A549 (cell line): ENCODE data around the gene PCYT1B. TPM values are rescaled to one million over a fixed set of nuclear protein-coding genes. Genes with fewer than 3 reads are reported as not detected.

Source experiments
- ATAC-seq, 2 experiments: fragments of 200-7000 bp in 1 of 2; fragments of >200 bp in 1 of 2; cut with Nextera tagmentation in 1 of 2; cut with Tn5 transposase in 1 of 2; 3 replicates each; pipeline versions ENCODE4 v1.8.0 to v1.9.1; 2018 to 2020; ENCODE audit warnings: mild to moderate bottlenecking in 1 of 2, moderate library complexity in 1 of 2
- CTCF ChIA-PET: fragments of 300-600 bp; sonication (Branson Sonifier 250); formaldehyde crosslinking; extraction: SDS; loops from one replicate; lab custom pipeline; 2021; ENCODE audit warnings: antibody characterized with exemption, inconsistent platforms; lab: Yijun Ruan, JAX
- POLR2A ChIA-PET: fragments of 350-600 bp; formaldehyde crosslinking; extraction: SDS; loops from one replicate; lab custom pipeline; 2021; ENCODE audit warnings: antibody characterized with exemption, inconsistent platforms; lab: Yijun Ruan, JAX
- DNase-seq, 2 experiments: peaks; one replicate each; pipeline versions ENCODE4 v3.0.0 to v3.0.0-alpha.2; 2011 to 2016; ENCODE audit warnings: low read depth in 1 of 2, low spot score in 1 of 2
- FAIRE-seq: peaks from 2 replicates; lab custom pipeline; 2011; peaks lifted over from hg19 to GRCh38; lab: Jason Lieb, UNC
- H3K27ac ChIP-seq, 2 experiments: fragments of >200 bp; sonication (Bioruptor Twin); formaldehyde crosslinking; 3 replicates each; pipeline ENCODE4 v1.5.1; 2016 to 2017
- H3K4me1 ChIP-seq: fragments of >200 bp; sonication (Bioruptor Twin); formaldehyde crosslinking; 3 replicates; pipeline ENCODE4 v1.6.1; 2016
- H3K4me2 ChIP-seq: fragments of >200 bp; sonication (Bioruptor Twin); formaldehyde crosslinking; 3 replicates; pipeline ENCODE4 v1.6.1; 2016
- H3K4me3 ChIP-seq: fragments of >200 bp; sonication (Bioruptor Twin); formaldehyde crosslinking; 3 replicates; pipeline ENCODE4 v1.5.1; 2016
- H3K9me3 ChIP-seq: fragments of >200 bp; sonication (Bioruptor Twin); formaldehyde crosslinking; 3 replicates; pipeline ENCODE4 v1.6.1; 2016
- BHLHE40 ChIP-seq: IDR thresholded peaks from 2 replicates; pipeline ENCODE4 v1.6.1; 2012; ENCODE audit warnings: low read depth, low read length, inconsistent platforms
- EHMT2 ChIP-seq: fragments of 200-600 bp; sonication (generic); IDR thresholded peaks from 2 replicates; pipeline ENCODE4 v1.6.1; 2016; ENCODE audit warnings: antibody characterized with exemption, low read depth, mild to moderate bottlenecking, moderate library complexity
- ELK1 ChIP-seq: fragments of 150-350 bp; IDR thresholded peaks from 2 replicates; pipeline ENCODE4 v1.6.1; 2014; ENCODE audit warnings: low read depth, mild to moderate bottlenecking, low read length
- FOSB ChIP-seq: fragments of 250-450 bp; sonication (Bioruptor Pico); IDR thresholded peaks from 2 replicates; pipeline ENCODE4 v1.5.0; 2020; ENCODE audit warnings: mild to moderate bottlenecking, moderate library complexity
- FOXS1 ChIP-seq: fragments of 250-450 bp; sonication (Bioruptor Pico); IDR thresholded peaks from 2 replicates; pipeline ENCODE4 v1.5.0; 2020; ENCODE audit warnings: mild to moderate bottlenecking, moderate library complexity
- GATA3 ChIP-seq: IDR thresholded peaks from 2 replicates; pipeline ENCODE4 v1.6.1; 2012; ENCODE audit warnings: borderline replicate concordance
- HOXB5 ChIP-seq: fragments of 250-450 bp; sonication (Bioruptor Pico); IDR thresholded peaks from 2 replicates; pipeline ENCODE4 v1.5.0; 2020; ENCODE audit warnings: mild to moderate bottlenecking, moderate library complexity
- JUN ChIP-seq, 2 experiments: fragments of >200 bp; sonication (Bioruptor Twin); formaldehyde crosslinking; IDR thresholded peaks; 2 replicates in 1 of 2; 3 replicates in 1 of 2; pipeline ENCODE4 v1.6.1; 2016 to 2017
- JUNB ChIP-seq: fragments of >200 bp; sonication (Bioruptor Twin); formaldehyde crosslinking; IDR thresholded peaks from 2 replicates; pipeline ENCODE4 v1.6.1; 2016
- MAFK ChIP-seq: fragments of 450-650 bp; IDR thresholded peaks from 2 replicates; pipeline ENCODE4 v1.6.1; 2014; ENCODE audit not compliant: partially characterized antibody
- MAX ChIP-seq: IDR thresholded peaks from 2 replicates; pipeline ENCODE4 v1.6.1; 2012
- NFE2L2 ChIP-seq: fragments of 150-350 bp; conservative IDR thresholded peaks from 2 replicates; pipeline ENCODE4 v1.6.1; 2014; ENCODE audit warnings: low read length
- PHF8 ChIP-seq: fragments of 200-600 bp; sonication (generic); IDR thresholded peaks from 2 replicates; pipeline ENCODE4 v1.6.1; 2016; ENCODE audit warnings: low read depth, mild to moderate bottlenecking, antibody characterized with exemption, moderate library complexity, borderline replicate concordance
- POLR2A ChIP-seq: IDR thresholded peaks from 2 replicates; pipeline ENCODE4 v1.6.1; 2012; ENCODE audit warnings: mild to moderate bottlenecking, low read length
- RARB ChIP-seq: fragments of 250-450 bp; sonication (Bioruptor Pico); IDR thresholded peaks from 2 replicates; pipeline ENCODE4 v1.8.0; 2021; ENCODE audit warnings: mild to moderate bottlenecking, moderate library complexity
- REST ChIP-seq: fragments of 200-600 bp; sonication (generic); IDR thresholded peaks from 2 replicates; pipeline ENCODE4 v1.6.1; 2016; ENCODE audit warnings: antibody characterized with exemption, mild to moderate bottlenecking, moderate library complexity
- SMC3 ChIP-seq: fragments of >200 bp; sonication (Bioruptor Twin); formaldehyde crosslinking; IDR thresholded peaks from 3 replicates; pipeline ENCODE4 v1.6.1; 2018; ENCODE audit warnings: inconsistent platforms
- USF2 ChIP-seq: fragments of 450-650 bp; IDR thresholded peaks from 2 replicates; pipeline ENCODE4 v1.6.1; 2014; ENCODE audit warnings: antibody characterized with exemption
- WGBS: methylation state at CpG from one replicate; pipeline ENCODE4 v1.1.6; 2017; ENCODE audit errors: missing lambda C conversion rate; 5-methylcytosine and 5-hydroxymethylcytosine counted together
- polyA plus RNA-seq, 4 experiments: library from polyadenylated mRNA; depleted of rRNA in 3 of 4; stranded (reverse); fragments of >200 nt; fragmentation: RNase III in 1 of 4; extraction: RNeasy Plus Mini Kit Qiagen cat#74134 plus additional on column Dnase treatment in 1 of 4; gene quantifications; 2 replicates in 3 of 4; 3 replicates in 1 of 4; pipeline ENCODE4 v1.2.3, GENCODE V29; 2011 to 2017
- TF ChIP-seq, protein P1 (sequence below): IDR thresholded peaks from 2 replicates; pipeline ENCODE4 v1.6.1; 2012; ENCODE audit warnings: low read depth, borderline replicate concordance
- TF ChIP-seq, protein P2 (sequence below): fragments of >200 bp; sonication (Bioruptor Twin); formaldehyde crosslinking; IDR thresholded peaks from 3 replicates; pipeline ENCODE4 v1.5.1; 2016

Gene PCYT1B
- polyA plus RNA-seq, 2 of the 4 experiments (the other 2 are of a cell fraction): 0.05 TPM; not detected in 1

- TF ChIP-seq ELK1 (peak; percentile 26; the same call in 1 of the 2 replicates), PHF8 (peak; percentile 42), FOSB (CRISPR knock-in tag) (no peak)
- TF ChIP-seq, protein P1, sequence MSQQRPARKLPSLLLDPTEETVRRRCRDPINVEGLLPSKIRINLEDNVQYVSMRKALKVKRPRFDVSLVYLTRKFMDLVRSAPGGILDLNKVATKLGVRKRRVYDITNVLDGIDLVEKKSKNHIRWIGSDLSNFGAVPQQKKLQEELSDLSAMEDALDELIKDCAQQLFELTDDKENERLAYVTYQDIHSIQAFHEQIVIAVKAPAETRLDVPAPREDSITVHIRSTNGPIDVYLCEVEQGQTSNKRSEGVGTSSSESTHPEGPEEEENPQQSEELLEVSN: peak; percentile 74; the same call in 1 of the 2 replicates
- TF ChIP-seq, protein P2, sequence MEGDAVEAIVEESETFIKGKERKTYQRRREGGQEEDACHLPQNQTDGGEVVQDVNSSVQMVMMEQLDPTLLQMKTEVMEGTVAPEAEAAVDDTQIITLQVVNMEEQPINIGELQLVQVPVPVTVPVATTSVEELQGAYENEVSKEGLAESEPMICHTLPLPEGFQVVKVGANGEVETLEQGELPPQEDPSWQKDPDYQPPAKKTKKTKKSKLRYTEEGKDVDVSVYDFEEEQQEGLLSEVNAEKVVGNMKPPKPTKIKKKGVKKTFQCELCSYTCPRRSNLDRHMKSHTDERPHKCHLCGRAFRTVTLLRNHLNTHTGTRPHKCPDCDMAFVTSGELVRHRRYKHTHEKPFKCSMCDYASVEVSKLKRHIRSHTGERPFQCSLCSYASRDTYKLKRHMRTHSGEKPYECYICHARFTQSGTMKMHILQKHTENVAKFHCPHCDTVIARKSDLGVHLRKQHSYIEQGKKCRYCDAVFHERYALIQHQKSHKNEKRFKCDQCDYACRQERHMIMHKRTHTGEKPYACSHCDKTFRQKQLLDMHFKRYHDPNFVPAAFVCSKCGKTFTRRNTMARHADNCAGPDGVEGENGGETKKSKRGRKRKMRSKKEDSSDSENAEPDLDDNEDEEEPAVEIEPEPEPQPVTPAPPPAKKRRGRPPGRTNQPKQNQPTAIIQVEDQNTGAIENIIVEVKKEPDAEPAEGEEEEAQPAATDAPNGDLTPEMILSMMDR: peak; percentile 23; the same call in 2 of the 3 replicates
Measured at GRCh38 chrX:24693453-24694202, 46.5 kb upstream of the PCYT1B start, which contains the start of gene POLA1 (continued).

GRCh38 chrX:24692305-24692704 is 45.2 kb upstream of the PCYT1B start:
- DNase-seq (no peak), FAIRE-seq (no peak)
- Histone ChIP-seq H3K4me1 (0 out of 3 replicates have a peak, but pooled peaks cover 5% of the 10 kb centered on the region), H3K9me3 (no peaks in the 10 kb centered on the region), H3K4me2 (no peak overlapping the region), H3K27ac (no peak overlapping the region; a peak in 1 of 6 replicates), H3K4me3 (no peak overlapping the region)
- CTCF ChIA-PET: interaction anchor here (0.8 kb wide), 1 partner anchor 284 kb away, joined by 3 read pairs; no protein-coding TSS in a partner anchor
- POLR2A ChIA-PET: no interaction called here
- WGBS: 92% methylated on average over 4 of the region's 4 CpGs
- TF ChIP-seq SMC3: no peak
- no peak for TF ChIP-seq MAFK
- no peak for TF ChIP-seq MAX
- no peak for TF ChIP-seq POLR2A
- no peak for TF ChIP-seq GATA3
- TF ChIP-seq HOXB5 (CRISPR knock-in tag): no peak
- TF ChIP-seq RARB: no peak
- TF ChIP-seq, all 56 proteins: peak for 0
- ATAC-seq: no peak

DNA sequence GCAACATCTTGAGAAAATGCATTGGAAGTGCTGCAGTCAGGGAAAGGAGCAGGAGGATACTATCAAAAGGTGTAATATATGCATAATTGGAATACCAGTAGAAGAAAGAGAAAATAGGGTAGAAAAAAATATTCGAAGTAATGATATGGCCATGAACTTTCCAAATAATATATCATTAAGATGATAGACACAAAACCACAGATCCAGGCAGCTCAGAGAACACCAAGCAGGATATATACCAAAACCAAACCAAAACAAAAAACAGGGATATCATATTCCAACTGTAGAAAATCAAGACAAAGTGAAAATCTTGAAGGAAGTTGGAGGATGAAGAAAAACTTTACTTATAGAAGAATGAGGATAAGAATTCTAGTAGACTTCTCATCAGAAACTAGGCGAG is 36.9 kb upstream of the PCYT1B start:
- FAIRE-seq: no peak
- ATAC-seq: no peak
- no peak for DNase-seq
- Histone ChIP-seq H3K4me3 (no peak overlapping the region), H3K4me2 (no peak overlapping the region), H3K27ac (no peak overlapping the region), H3K4me1 (no peaks in the 10 kb centered on the region), H3K9me3 (no peaks in the 10 kb centered on the region)
- ChIA-PET CTCF (no interaction called here), POLR2A (no interaction called here)
- TF ChIP-seq NFE2L2 (no peak), PHF8 (no peak), JUN (IDR thresholded peaks at IDR 0.05) (no peak), BHLHE40 (no peak), JUNB (no peak), EHMT2 (no peak), POLR2A (no peak), USF2 (no peak), FOXS1 (no peak), REST (no peak)
- WGBS: 29% methylated on average over 2 of the region's 2 CpGs
